ENCODE results near the gene ERG.
A peak's percentile ranks its signal among the peaks of the same experiment; 100 is the strongest.

The ERG gene

DNA sequence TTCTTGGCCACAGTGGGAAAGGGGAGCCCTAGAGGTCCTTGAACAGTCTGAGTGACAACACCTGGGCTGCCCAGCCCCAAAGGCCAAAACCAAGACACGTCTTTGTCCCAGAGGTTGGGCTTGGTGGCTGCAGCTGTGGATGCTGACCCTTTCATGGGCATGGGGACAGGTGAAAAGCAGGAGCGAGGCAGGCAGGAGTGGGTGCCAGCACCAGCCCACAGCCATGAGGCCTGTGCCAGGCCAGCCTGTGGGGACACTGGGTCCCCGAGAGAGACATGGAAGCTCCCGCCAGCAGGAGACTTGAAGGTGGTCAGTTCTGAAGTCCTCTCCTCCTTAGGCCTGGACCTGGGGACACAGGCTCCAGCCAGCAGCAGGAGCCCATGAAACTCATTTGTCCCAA, 142.9 kb downstream of the ERG start:
- no peak for DNase-seq

DNA sequence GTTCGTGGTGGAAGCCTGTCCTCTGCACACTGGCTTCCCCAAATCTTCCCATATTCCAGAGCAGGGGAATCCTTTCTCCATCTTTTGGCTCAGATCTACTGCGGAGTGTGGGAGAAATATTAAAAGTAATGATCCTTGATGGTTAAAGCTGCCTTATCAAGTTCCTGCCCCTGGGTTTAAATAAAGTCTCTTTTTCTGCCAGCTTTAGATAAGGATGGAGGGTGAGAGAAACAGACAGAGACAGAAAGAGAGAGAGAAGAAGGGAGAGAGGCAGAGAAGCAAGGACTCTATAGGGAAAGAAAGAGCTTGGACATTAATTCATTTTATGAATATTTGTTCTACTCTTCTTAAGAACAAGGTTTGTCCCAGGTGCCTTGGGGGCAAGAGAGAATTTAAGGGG, 143.5 kb downstream of the ERG start:
- no peak for DNase-seq

DNA sequence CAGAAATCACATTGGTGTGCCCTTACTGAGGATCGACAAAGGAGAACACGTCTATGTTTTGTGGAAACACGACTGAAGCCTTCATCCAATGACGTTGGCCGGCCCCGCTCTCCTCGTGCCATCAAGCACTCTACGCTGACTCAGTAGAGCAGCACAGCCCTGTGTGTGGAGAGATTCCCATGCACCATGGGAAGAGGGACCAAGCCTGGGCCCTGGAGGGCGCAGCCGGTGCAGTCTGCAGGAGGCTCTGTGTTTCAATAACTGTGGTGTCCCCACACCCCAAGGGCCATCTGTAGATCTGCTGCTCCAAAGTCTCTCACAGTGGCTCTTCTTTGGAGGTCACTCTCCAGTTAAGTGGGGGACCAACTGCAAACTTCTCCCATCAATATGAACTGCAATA, 144.0 kb downstream of the ERG start:
- DNase-seq, result no peak

DNA sequence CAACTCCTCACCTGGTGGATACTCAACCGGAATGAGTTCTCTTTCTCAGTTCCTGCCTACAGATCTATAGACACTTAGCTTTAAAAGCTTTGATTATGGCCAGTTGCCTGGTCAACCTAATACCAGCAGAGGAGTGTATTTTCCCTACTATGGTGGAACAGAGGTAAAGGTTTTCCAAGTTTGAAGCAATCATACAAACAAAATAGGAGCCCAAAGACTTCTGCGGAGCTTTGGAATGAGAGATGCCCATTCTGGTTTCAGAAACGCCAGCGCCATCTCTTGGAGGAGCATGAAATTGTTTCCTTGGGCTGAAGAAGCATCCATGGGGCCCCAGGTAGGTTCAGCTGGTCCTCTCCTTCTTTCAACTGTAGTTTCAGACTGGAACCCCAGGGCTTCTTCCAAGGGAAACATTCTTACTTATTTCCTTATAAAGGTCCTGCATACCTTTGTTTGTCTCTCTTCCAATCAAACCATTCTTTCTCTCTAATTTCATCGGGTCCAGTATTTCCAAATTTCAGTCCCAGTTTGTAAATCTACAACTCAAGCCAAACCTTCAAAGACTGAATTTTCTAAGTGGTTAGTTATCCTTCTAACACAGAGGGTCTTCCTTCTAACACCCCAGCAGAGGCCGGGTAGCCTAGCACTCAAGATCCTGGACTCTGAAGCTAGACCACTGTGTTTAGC, 145.6 kb downstream of the ERG start:
- DNase-seq, result peak; percentile 14

DNA sequence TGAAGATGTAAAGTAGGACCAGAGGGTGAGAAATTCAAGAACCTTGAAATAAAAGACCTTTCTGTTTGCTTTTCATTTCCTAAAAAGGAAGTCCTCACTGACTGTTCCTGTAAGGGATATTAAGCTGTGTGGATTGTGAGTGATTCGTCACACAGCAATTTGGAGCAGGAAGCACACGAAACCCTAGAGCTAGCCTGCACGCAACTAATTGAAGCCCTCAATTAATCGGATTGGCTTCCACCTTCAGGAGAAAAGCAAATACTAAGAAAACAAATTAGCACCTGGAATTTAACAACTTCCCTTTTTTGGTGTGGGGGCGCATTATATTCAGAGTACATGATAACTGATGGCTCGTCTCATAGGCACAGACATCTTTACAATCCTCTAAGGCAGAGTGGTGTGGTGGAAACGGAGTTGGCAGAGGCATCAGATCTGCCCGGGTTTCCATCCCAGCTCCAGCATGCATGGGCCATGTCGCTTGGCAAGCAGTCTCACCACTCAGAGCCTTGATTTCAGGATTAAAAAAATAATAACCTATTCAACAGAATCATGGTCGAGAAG, 146.2 kb downstream of the ERG start:
- DNase-seq, result no peak

GRCh38 chr21:38351176-38351959, 146.9 kb downstream of the ERG start:
- no peak for DNase-seq

DNA sequence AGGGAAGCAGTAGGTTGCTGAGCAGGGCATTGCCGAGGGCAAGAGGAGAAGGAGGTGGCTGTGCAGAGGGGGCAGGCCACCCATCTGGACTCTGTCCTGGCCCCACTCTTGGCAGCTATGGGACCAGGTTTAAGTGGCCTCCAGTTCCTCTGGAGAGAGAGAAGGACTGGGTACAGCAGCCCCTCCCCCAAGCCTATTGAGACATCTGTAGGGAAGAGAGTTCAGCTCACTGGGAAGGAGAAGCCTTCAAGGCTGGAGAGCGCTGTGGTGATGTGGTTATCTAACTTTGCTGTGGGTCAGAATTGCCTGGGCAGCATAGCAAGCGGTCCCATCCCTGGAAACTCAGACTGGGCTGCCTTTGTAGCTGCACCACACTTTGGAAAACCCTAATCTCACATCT, 147.6 kb downstream of the ERG start:
- DNase-seq, result no peak

DNA sequence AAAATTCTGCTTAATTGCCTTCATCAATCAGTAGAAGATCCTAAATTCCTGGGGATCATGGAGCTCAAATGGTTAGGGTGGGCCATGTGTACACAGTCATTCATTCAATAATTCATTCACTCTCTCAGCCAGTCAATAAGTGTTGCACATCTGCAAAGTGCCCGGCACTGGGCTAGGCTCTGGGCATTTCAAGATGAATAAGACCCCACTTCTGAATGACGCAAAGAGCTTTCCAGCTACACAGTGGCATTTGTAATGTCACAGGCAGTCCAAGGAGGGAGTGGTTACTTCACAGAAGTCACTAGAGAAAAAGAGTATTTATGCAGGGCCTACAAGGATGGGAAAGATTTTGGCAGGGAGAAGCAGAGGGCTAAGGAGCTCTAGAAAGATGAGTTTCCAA, 148.3 kb downstream of the ERG start:
- no peak for DNase-seq

DNA sequence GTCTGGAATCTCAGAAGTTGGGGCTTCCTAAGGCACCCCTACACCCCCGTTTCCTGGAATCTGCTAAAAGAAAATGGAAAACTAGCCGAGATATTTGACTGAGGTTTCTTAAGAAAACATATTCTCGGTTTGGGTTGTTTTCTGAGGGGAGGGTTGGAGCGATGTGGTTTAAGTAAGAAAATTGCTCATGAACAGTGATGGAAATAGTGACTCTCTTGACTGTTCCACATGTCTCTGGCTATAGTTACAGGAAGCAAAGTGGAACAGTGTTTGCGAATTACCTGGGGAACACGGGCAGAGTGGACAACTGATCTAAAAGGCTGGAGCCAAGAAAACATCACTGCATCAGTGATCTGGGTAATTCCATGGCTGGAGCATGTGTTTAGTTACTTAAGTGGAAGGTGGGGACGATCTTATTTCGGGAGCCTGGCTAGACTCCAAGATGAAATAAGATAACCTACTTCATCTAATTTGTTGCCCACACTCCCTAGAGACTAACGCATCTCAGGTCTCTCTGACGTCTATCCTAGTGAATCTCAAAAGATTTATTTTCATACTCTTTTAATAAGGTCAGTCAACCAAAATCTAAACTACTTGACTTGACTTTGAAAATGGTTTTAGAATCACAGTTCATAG, 149.0 kb downstream of the ERG start:
- DNase-seq, result no peak

DNA sequence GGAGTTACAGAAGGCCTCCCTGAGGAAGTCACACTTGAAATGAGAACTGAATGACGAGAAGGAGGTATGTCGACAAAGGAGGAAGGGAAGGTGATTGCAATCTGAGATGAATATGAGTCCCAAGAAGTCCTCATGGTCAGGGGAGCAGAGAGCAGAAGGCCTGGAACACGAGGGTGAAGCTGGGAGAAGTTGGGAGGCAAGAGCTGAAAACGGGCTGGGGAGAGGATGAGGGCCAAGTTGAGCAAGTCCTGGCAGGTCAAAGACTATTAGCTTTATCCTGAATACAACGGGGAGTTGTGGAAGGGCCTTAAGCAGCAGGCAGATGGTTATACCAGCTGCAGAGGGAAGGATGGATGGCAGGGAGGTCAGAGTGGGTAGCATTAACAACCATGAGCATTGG, 152.0 kb downstream of the ERG start:
- no peak for DNase-seq

GRCh38 chr21:38343691-38344090, 154.6 kb downstream of the ERG start:
- DNase-seq, result no peak

GRCh38 chr21:38342739-38343138, 155.5 kb downstream of the ERG start:
- DNase-seq, result no peak

GRCh38 chr21:38341546-38342012, 156.7 kb downstream of the ERG start:
- no peak for DNase-seq

DNA sequence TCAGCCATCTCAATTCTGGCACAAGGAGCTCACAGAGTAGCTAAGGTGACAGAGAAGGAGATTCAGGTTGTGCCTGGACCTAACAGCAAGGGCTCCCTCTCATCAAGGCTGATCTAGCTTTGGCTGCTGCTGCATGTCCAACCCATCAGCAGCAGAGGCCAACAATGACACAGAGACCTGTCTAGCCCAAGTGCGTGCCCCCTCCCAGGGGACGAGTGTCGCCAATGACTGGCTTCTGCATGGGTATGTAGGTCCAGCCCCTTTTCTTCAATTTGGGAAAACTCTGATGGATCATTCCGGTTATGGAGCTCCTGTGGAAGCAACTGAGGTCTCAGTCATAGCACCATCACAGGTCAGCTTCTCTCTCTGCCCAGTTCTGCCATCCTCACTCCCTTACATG, 158.1 kb downstream of the ERG start:
- DNase-seq, result no peak

GRCh38 chr21:38337793-38338192, 160.5 kb downstream of the ERG start:
- DNase-seq, result no peak

- DNase-seq, result no peak
Measured at GRCh38 chr21:38334866-38335265, 163.4 kb downstream of the ERG start.

- no peak for DNase-seq
Measured at GRCh38 chr21:38333301-38334272, 164.7 kb downstream of the ERG start.

GRCh38 chr21:38330666-38331065, 167.6 kb downstream of the ERG start:
- DNase-seq, result no peak
